C4-2B (cell line): Measurements from ENCODE around the gene ALPG.
"Not testable (repeated sequence)": the region's sequence is repeated elsewhere in the genome, so short reads cannot be mapped to it uniquely, and the experiment has no call there.

Experiments
- H3K27ac ChIP-seq: fragments of 450-650 bp; 2 replicates; pipeline ENCODE4 v1.5.1; 2017
- ZFX ChIP-seq: fragments of 450-650 bp; IDR thresholded peaks from 2 replicates; pipeline ENCODE4 v1.6.1; 2017
- TF ChIP-seq, protein P1 (sequence below): fragments of 450-650 bp; conservative IDR thresholded peaks from 2 replicates; pipeline ENCODE4 v1.5.1; 2017; ENCODE audit warnings: mild to moderate bottlenecking

Gene ALPG

DNA sequence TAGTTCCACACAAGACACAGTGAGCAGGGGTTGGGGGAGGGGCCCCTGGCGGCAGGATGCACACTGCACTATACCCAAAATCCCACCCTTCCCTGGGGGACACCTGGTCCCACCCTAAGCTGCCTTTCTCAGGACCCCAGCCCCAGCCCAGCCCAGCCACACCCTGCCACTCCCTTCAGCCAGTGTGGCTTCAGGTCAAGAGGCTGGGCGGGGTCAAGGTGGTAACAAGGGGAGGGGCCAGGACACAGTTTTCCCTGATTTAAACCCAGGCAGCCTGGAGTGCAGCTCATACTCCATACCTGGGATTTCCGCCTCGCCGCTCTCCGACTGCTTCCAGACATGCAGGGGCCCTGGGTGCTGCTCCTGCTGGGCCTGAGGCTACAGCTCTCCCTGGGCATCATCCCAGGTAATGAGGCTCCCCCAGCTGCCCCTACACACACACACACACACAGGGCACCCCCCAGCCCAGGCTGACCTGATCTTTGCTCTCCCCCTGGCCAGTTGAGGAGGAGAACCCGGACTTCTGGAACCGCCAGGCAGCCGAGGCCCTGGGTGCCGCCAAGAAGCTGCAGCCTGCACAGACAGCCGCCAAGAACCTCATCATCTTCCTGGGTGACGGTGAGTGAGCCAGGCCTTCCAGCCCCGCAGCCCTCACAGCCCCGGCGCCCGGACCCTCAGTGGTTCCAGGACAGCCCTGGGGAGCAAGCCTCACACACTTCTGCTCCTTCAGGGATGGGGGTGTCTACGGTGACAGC, at the start of gene ALPG:
TSS of gene ALPG (plus strand) at position 289 of the 755 bp plus-strand sequence. CDS start at position 340, 51 bp downstream.
- TF ChIP-seq ZFX = no peak
- TF ChIP-seq, protein P1, sequence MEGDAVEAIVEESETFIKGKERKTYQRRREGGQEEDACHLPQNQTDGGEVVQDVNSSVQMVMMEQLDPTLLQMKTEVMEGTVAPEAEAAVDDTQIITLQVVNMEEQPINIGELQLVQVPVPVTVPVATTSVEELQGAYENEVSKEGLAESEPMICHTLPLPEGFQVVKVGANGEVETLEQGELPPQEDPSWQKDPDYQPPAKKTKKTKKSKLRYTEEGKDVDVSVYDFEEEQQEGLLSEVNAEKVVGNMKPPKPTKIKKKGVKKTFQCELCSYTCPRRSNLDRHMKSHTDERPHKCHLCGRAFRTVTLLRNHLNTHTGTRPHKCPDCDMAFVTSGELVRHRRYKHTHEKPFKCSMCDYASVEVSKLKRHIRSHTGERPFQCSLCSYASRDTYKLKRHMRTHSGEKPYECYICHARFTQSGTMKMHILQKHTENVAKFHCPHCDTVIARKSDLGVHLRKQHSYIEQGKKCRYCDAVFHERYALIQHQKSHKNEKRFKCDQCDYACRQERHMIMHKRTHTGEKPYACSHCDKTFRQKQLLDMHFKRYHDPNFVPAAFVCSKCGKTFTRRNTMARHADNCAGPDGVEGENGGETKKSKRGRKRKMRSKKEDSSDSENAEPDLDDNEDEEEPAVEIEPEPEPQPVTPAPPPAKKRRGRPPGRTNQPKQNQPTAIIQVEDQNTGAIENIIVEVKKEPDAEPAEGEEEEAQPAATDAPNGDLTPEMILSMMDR = no peak

DNA sequence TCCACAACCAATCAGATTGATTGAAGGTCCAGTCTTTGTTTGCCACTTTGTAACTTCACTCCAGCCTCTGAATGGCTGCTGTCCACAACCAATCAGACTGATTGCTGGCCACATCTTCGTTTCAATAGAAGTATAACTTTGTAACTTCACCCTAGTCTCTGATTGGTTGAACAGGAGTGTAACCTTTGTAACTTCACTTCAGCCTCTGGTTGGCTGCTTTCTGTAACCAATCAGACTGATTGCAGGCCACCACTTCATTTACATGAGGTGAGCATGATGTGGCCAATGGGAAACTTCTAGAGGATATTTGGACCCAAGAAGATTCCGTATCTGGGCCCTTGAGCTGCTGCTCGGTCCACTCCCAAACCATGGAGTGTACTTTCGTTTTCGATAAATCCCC, 45.0 kb upstream of the ALPG start:
- no peak for TF ChIP-seq ZFX
- TF ChIP-seq, protein P1 = no peak
- no peak overlapping the region for H3K27ac ChIP-seq

More for the DNA sequence above, at the start of gene ALPG:
- no peak within 1 kb of the TSS for H3K27ac ChIP-seq

DNA sequence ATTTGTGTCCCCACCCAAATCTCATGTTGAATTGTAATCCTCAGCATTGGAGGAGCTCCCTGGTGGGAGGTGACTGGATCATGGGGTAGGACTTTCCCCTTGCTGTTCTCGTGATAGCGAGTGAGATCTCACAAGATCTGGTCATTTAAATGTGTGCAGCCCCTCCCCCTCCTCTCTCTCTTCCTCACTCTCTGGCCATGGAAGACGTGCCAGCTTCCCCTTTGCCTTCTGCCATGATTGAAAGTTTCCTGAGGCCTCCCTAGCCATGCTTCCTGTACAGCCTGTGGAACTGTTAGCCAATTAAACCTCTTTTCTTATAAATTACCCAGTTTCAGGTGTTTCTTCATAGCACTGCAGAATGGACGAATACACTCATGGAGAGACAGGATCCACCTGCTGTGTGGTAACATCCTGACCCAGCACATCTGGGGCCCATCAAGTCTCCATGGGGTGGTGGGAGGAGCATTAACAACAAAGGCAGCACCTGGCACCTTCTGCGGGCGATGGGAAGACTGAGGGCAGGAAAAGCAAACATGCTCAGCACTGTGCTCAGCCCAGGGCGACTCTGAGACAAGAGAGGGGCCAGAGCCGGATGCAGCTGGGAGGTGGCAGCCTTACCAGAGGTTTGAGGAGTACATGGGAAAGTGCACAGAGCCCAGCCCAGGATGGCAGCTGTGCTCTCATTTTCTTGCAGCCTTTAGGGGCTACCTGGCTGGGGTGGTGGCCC, 44.3 kb upstream of the ALPG start:
- TF ChIP-seq, protein P1 = no peak
- no peak for TF ChIP-seq ZFX
- H3K27ac ChIP-seq = no peak overlapping the region

DNA sequence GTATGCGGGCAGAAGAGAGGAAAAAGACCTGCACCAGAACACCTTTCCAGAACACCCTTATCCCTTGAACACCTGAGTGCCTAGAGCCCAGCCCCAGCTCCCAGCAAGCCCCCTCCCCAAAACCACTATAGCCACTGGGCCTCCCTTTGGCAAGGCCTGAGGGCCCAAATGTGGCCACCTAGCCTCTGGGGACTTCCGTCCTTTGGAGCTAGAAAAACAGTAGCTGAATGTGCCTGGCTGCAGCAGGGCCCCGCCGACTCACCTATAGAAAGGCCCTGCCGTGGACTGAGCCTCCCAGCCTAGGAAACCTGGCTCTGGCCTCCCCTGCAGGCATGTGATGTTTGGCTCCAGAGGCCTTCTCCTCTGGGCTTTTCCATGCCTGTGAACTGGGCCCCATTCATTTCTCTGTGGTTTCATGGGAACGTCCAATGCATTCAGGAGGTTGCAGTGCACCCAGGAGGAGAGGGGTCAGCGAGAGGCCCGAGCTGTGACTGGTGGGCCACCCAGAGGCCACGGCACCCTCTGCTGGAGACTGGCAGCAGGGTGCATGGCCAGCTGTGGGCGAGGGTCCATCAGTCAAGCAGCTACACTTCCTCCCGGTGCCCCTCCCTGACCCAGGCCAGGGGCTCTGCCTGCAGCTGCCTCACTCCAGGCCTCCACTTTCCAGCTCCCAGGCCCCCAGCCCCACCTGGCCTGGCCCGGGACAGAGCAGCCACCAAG, 43.4 kb upstream of the ALPG start:
- H3K27ac ChIP-seq = not testable (repeated sequence)

DNA sequence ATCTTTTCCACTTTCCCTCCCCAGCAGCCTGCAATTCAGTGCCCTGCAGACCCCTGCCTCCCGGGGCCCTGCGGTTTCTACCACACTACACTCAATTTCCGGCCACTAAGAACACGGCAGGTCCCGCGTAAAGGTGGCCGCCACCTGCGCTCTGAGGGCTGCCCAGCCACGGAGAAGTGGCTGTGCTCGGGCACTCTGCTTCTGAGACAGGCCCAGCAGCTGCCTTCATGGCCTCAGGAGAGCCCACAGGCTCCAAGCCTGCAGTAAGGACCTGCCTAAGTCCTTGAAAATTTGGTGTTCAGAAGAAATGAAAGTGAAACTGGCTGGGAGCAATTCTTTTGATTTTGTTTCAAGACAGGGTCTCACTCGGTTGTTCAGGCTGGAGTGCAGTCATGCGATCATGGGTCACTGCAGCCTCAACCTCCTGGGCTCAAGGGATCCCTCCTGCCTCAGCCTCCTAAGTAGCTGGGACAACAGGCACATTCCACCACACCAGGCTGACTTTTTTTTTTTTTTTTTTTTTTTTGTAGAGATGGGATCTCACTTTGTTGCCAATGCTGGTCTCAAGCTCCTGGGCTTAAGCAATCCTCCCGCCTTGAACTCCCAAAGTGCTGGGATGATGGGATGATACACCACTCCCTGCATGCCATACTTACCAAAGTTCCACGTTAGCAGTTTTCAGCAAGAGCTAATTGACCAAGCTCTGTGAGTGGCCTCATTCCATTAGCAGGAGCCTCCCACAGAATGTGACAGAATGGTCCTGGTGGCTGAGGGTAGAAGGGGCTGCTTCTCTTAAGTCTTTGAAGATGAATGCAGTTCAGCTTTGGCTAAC, 42.6 kb upstream of the ALPG start:
- H3K27ac ChIP-seq = no peak overlapping the region
- TF ChIP-seq, protein P1 = no peak
- TF ChIP-seq ZFX = no peak

DNA sequence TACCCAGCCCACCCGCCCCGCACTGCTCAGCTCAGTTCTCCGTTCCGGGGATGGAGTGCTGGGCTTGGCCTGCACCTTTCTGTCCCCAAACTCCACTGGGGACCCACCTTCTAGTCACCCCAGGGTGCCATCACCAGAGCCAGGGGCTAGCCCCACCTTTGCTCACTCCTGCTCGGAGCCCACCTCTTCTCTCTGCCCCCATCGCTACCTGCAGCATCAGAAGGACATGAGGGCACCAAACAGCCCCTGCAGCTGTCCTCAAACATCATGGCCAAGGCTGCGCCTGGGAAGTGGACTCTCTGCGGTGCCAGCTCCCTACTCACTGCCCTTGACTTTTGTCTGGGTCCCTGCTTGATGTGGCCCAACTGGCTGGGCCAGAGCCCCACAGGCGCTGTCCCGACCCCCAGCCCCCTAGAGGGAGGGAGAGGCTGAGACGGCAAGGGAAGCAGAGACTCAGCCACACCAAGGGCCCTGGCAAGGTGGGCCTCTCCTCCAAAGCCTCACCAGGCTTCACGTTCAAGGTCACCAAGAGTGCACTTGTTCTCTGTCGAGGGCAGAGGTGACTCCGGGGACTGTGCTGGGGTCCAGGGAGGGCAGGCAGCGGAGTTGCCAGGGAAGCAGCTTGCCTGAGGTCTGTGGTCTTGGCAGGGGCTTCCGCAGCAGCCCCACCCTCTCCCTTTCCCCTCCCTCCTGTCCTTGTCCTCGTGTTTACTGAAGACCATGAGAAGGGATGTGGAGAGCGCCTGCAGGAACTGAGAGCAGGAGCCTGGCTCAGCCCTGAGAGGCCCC, 41.6 kb upstream of the ALPG start:
- H3K27ac ChIP-seq = not testable (repeated sequence)

DNA sequence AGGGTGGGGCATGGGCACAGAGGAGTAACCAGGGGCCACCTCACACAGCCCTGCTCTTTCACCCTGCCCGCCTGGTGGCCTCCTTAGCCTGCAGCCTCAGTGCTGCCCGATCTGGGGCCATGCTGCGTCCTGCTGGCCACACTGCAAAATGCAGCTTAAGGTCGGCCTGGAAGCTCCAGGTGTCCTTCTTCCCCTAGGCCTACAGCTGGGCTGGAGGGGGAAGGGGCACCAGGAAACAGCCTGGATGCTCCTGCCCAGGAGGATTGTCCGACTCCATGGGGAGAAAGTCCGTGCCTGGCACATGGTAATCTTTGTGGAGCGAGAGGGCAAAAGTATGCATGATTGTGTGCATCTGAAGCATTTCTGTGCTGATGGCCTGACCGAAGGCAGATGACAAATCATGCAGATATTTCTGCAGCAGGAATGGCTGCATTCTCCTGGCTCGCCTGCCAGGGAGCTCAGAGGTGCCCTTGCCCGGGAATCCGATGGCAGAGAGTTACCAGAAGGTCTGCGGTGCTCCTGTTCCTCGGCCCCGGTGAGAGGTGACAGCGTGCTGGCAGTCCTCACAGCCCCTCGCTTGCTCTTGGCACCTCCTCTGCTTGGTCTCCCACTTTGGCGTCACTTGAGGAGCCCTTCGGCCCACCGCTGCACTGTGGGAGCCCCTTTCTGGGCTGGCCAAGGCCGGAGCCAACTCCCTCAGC, 40.9 kb upstream of the ALPG start:
- TF ChIP-seq ZFX = no peak
- TF ChIP-seq, protein P1 = peak; percentile 71
- no peak overlapping the region for H3K27ac ChIP-seq

DNA sequence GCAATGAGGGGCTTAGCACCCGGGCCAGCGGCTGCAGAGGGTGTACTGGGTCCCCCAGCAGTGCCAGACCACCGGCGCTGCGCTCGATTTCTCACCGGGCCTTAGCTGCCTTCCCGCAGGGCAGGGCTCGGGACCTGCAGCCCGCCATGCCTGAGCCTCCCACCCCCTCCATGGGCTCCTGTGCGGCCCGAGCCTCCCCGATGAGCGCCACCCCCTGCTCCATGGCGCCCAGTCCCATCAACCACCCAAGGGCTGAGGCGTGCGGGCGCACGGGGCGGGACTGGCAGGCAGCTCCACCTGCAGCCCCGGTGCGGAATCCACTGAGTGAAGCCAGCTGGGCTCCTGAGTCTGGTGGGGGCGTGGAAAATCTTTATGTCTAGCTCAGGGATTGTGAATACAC, 40.2 kb upstream of the ALPG start:
- not testable (repeated sequence) for H3K27ac ChIP-seq
